Measurements from ENCODE around the gene PCP4.

Gene PCP4

GRCh38 chr21:39923476-39923875, 56.2 kb downstream of the PCP4 start:
- no peak for DNase-seq (ENCODE audit: low read depth)

- no peak for DNase-seq (ENCODE audit: low read depth)
These were observed 57.5 kb downstream of the PCP4 start for GRCh38 chr21:39924577-39925308.

- DNase-seq (ENCODE audit: low read depth) = no peak
These were observed 60.2 kb downstream of the PCP4 start for GRCh38 chr21:39927304-39927886.

- DNase-seq (ENCODE audit: low read depth) = no peak
These were observed 65.1 kb downstream of the PCP4 start for GRCh38 chr21:39932335-39932734.

GRCh38 chr21:39934895-39935294, 67.7 kb downstream of the PCP4 start:
- DNase-seq (ENCODE audit: low read depth) = no peak

GRCh38 chr21:39935716-39936115, 68.5 kb downstream of the PCP4 start:
- DNase-seq (ENCODE audit: low read depth) = no peak

- DNase-seq (ENCODE audit: low read depth) = no peak
These were observed 70.9 kb downstream of the PCP4 start for GRCh38 chr21:39938086-39938625.

GRCh38 chr21:39946199-39946598, 79.0 kb downstream of the PCP4 start:
- DNase-seq (ENCODE audit: low read depth) = no peak

- DNase-seq (ENCODE audit: low read depth) = no peak
These were observed 79.8 kb downstream of the PCP4 start for GRCh38 chr21:39947031-39947430.

- no peak for DNase-seq (ENCODE audit: low read depth)
These were observed 84.2 kb downstream of the PCP4 start for GRCh38 chr21:39951183-39952101.

GRCh38 chr21:39952265-39952664, 85.0 kb downstream of the PCP4 start:
- DNase-seq (ENCODE audit: low read depth) = no peak

- no peak for DNase-seq (ENCODE audit: low read depth)
These were observed 87.3 kb downstream of the PCP4 start for GRCh38 chr21:39954570-39954969.

GRCh38 chr21:39955326-39955725, 88.1 kb downstream of the PCP4 start:
- DNase-seq (ENCODE audit: low read depth) = no peak

GRCh38 chr21:39956586-39956985, 89.3 kb downstream of the PCP4 start:
- no peak for DNase-seq (ENCODE audit: low read depth)

GRCh38 chr21:39958731-39959130, 91.5 kb downstream of the PCP4 start:
- DNase-seq (ENCODE audit: low read depth) = no peak

- DNase-seq (ENCODE audit: low read depth) = no peak
These were observed 94.0 kb downstream of the PCP4 start for GRCh38 chr21:39961251-39961650.

- DNase-seq (ENCODE audit: low read depth) = no peak
These were observed 97.8 kb downstream of the PCP4 start for GRCh38 chr21:39965026-39965425.

- DNase-seq (ENCODE audit: low read depth) = no peak
These were observed 99.5 kb downstream of the PCP4 start for GRCh38 chr21:39966786-39967185.

GRCh38 chr21:39968010-39968409, 100.8 kb downstream of the PCP4 start:
- DNase-seq (ENCODE audit: low read depth) = no peak

- DNase-seq (ENCODE audit: low read depth) = no peak
These were observed 102.6 kb downstream of the PCP4 start for GRCh38 chr21:39969691-39970364.

GRCh38 chr21:39971956-39972355, 104.7 kb downstream of the PCP4 start:
- DNase-seq (ENCODE audit: low read depth) = no peak

- DNase-seq (ENCODE audit: low read depth) = no peak
These were observed 105.2 kb downstream of the PCP4 start for GRCh38 chr21:39972471-39972870.
